GM23248 (cell line): ENCODE data around the gene CA11.

ENCODE experiments used
- EZH2 ChIP-seq: fragments of 200-600 bp; sonication (generic); IDR thresholded peaks from 2 replicates; pipeline ENCODE4 v1.6.1; 2018; ENCODE audit warnings: antibody characterized with exemption, mild to moderate bottlenecking; ENCODE audit not compliant: insufficient read depth, poor library complexity, severe bottlenecking
- EZH2phosphoT487 ChIP-seq: fragments of 200-600 bp; sonication (generic); IDR thresholded peaks from 2 replicates; pipeline ENCODE4 v1.6.1; 2018; ENCODE audit warnings: antibody characterized with exemption, moderate library complexity, mild to moderate bottlenecking, low read depth; ENCODE audit not compliant: insufficient read depth

DNA sequence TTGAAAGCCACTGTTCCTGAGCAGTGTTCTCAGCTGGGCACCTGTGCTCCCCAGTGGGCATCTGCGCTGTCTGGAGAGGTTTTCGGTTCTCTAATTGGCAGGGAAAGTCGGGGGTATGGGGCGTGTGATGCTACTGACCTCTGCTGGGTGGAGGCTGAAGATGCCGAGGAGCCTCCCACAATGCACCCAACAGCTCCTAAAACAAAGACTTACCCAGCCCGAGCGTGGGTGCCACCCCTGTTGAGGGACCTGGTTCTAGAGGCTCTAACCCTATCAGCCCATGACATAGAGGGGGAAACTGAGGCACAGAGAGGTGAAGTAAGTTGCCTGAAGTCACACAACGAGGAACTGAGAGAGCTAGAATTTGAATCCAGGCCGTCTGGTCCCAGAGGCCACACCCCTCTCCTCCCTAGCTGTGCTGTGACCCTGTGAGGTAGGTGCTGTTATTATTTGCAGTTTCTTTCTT is 37.2 kb downstream of the CA11 start:
- no peak for TF ChIP-seq EZH2
- no peak for TF ChIP-seq EZH2phosphoT487
